H1 (cell line): ENCODE data around the gene CCDC171. TPM values are rescaled to one million over a fixed set of nuclear protein-coding genes. Genes with fewer than 3 reads are reported as not detected.

Experiments used
- ASH2L ChIP-seq: fragments of 200-600, 300-600 bp; sonication (generic); IDR thresholded peaks from one replicate; pipeline ENCODE4 v1.7.1; 2017; ENCODE audit warnings: low read length
- EGR1 ChIP-seq: IDR thresholded peaks from 2 replicates; pipeline ENCODE4 v1.6.1; 2011; ENCODE audit warnings: low read depth, low read length, borderline replicate concordance
- GTF2F1 ChIP-seq: IDR thresholded peaks from 2 replicates; pipeline ENCODE4 v1.6.1; 2012; ENCODE audit warnings: low read depth, low read length, improper control_type of control experiment, borderline replicate concordance
- KDM4A ChIP-seq: IDR thresholded peaks from one replicate; pipeline ENCODE4 v1.7.1; 2012; ENCODE audit warnings: low read depth, mild to moderate bottlenecking, moderate library complexity, low read length, inconsistent platforms; ENCODE audit not compliant: severe bottlenecking
- KDM5A ChIP-seq: fragments of 200-600 bp; IDR thresholded peaks from 2 replicates; pipeline ENCODE4 v1.7.1; 2012; ENCODE audit warnings: mild to moderate bottlenecking, low read length, inconsistent platforms, mixed read lengths
- RBBP5 ChIP-seq: IDR thresholded peaks from 2 replicates; pipeline ENCODE4 v1.7.1; 2012; ENCODE audit warnings: low read depth, mild to moderate bottlenecking, inconsistent platforms, low read length, moderate library complexity, borderline replicate concordance
- SIN3A ChIP-seq, 2 experiments: IDR thresholded peaks in 1 of 2; conservative IDR thresholded peaks in 1 of 2; 2 replicates each; pipeline ENCODE4 v1.6.1; 2011 to 2012; ENCODE audit warnings: low read length in 2 of 2, improper control_type of control experiment in 1 of 2, low read depth in 1 of 2, mild to moderate bottlenecking in 1 of 2
- SIX5 ChIP-seq: IDR thresholded peaks from 2 replicates; pipeline ENCODE4 v1.6.1; 2011; ENCODE audit warnings: mild to moderate bottlenecking, low read depth, low read length
- polyA plus RNA-seq, 7 experiments: library from polyadenylated mRNA; depleted of rRNA in 3 of 7; stranded (reverse) in 5 of 7; unstranded in 2 of 7; fragments of >200 nt in 5 of 7; fragments of 200-250 nt in 2 of 7; gene quantifications; 1 replicate in 5 of 7; 2 replicates in 1 of 7; 4 replicates in 1 of 7; pipeline versions ENCODE4 v1.2.1 to v1.2.3, GENCODE V29; 2011 to 2013; ENCODE audit warnings: missing spikeins in 2 of 7, mixed read lengths in 2 of 7
- total RNA-seq: library from RNA; stranded (reverse); fragmentation: NEBNext Ultra II Directional; extraction: Animal tissue kit (Norgen Biotek cat#: 25700); gene quantifications from 2 replicates; pipeline ENCODE4 v1.2.1, GENCODE V29; 2021
- TF ChIP-seq, protein P1 (sequence below): fragments of 300-600 bp; sonication (generic); IDR thresholded peaks from 2 replicates; pipeline ENCODE4 v1.7.1; 2012; ENCODE audit warnings: low read length, moderate library complexity, mild to moderate bottlenecking, inconsistent platforms; ENCODE audit not compliant: insufficient replicate concordance

Gene CCDC171
- total and polyA plus RNA-seq, 2 of the 8 experiments (the other 6 are each of a cell fraction or from before 2014, with no cell fraction given) = 0.83 to 2.3 TPM

DNA sequence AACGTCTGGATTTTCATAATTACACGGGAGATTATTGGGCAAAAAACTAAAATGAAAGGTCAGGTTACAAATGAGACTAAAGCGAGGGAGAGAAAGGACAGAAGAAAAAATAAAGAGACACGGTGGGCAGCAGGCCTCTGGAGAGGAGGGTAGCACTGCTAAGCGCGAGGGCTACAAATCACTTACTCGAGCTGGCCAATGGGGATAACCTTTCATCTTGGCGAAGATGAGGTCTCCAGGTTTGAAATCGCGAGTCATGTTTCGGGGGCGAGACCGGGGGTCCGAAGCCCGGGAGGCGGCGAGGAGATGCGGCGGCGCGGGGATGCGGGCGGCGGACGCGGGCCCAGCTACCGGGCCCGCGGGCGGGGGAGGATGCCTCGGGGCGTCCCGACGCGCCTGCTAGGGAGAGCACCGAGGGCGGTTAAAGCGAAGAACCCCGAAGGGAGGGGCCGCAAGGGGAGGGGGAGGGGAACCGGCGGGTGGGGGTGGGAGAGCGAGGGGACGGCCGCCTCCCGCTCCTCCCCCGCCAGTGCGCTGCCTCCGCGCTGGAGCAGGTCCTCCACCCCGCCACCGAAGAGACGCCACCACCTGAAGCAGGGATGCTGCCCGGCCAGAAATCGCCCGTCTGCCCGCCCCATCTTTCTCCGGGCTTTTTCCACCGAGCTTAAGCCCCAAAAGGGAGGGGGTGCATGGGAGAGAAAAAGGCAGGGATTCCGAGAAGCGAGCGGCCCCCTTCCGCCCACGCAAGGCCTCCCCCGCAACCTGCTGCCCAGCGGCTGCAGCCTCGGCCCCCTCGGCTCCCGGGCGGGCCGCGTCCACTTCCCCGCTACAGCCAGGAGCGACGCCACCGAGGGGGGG lies 42.7 kb upstream of the CCDC171 start (continued):
- TF ChIP-seq, protein P1, sequence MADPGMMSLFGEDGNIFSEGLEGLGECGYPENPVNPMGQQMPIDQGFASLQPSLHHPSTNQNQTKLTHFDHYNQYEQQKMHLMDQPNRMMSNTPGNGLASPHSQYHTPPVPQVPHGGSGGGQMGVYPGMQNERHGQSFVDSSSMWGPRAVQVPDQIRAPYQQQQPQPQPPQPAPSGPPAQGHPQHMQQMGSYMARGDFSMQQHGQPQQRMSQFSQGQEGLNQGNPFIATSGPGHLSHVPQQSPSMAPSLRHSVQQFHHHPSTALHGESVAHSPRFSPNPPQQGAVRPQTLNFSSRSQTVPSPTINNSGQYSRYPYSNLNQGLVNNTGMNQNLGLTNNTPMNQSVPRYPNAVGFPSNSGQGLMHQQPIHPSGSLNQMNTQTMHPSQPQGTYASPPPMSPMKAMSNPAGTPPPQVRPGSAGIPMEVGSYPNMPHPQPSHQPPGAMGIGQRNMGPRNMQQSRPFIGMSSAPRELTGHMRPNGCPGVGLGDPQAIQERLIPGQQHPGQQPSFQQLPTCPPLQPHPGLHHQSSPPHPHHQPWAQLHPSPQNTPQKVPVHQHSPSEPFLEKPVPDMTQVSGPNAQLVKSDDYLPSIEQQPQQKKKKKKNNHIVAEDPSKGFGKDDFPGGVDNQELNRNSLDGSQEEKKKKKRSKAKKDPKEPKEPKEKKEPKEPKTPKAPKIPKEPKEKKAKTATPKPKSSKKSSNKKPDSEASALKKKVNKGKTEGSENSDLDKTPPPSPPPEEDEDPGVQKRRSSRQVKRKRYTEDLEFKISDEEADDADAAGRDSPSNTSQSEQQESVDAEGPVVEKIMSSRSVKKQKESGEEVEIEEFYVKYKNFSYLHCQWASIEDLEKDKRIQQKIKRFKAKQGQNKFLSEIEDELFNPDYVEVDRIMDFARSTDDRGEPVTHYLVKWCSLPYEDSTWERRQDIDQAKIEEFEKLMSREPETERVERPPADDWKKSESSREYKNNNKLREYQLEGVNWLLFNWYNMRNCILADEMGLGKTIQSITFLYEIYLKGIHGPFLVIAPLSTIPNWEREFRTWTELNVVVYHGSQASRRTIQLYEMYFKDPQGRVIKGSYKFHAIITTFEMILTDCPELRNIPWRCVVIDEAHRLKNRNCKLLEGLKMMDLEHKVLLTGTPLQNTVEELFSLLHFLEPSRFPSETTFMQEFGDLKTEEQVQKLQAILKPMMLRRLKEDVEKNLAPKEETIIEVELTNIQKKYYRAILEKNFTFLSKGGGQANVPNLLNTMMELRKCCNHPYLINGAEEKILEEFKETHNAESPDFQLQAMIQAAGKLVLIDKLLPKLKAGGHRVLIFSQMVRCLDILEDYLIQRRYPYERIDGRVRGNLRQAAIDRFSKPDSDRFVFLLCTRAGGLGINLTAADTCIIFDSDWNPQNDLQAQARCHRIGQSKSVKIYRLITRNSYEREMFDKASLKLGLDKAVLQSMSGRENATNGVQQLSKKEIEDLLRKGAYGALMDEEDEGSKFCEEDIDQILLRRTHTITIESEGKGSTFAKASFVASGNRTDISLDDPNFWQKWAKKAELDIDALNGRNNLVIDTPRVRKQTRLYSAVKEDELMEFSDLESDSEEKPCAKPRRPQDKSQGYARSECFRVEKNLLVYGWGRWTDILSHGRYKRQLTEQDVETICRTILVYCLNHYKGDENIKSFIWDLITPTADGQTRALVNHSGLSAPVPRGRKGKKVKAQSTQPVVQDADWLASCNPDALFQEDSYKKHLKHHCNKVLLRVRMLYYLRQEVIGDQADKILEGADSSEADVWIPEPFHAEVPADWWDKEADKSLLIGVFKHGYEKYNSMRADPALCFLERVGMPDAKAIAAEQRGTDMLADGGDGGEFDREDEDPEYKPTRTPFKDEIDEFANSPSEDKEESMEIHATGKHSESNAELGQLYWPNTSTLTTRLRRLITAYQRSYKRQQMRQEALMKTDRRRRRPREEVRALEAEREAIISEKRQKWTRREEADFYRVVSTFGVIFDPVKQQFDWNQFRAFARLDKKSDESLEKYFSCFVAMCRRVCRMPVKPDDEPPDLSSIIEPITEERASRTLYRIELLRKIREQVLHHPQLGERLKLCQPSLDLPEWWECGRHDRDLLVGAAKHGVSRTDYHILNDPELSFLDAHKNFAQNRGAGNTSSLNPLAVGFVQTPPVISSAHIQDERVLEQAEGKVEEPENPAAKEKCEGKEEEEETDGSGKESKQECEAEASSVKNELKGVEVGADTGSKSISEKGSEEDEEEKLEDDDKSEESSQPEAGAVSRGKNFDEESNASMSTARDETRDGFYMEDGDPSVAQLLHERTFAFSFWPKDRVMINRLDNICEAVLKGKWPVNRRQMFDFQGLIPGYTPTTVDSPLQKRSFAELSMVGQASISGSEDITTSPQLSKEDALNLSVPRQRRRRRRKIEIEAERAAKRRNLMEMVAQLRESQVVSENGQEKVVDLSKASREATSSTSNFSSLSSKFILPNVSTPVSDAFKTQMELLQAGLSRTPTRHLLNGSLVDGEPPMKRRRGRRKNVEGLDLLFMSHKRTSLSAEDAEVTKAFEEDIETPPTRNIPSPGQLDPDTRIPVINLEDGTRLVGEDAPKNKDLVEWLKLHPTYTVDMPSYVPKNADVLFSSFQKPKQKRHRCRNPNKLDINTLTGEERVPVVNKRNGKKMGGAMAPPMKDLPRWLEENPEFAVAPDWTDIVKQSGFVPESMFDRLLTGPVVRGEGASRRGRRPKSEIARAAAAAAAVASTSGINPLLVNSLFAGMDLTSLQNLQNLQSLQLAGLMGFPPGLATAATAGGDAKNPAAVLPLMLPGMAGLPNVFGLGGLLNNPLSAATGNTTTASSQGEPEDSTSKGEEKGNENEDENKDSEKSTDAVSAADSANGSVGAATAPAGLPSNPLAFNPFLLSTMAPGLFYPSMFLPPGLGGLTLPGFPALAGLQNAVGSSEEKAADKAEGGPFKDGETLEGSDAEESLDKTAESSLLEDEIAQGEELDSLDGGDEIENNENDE = no peak
- peak; percentile 37 for TF ChIP-seq KDM4A
- peak; percentile 90 for TF ChIP-seq EGR1
- TF ChIP-seq RBBP5 = no peak
- peak; percentile 73 for TF ChIP-seq ASH2L
- no peak for TF ChIP-seq SIX5
- no peak; a peak in 1 of 4 replicates for TF ChIP-seq SIN3A (conservative IDR thresholded peaks at IDR 0.05 in 1 of 2, IDR thresholded peaks at IDR 0.05 in 1 of 2; ENCODE audit: low read depth in 1 of 2, low read length in 2 of 2)
- no peak for TF ChIP-seq GTF2F1
- no peak for TF ChIP-seq KDM5A
